ENCODE results near the gene GNAS-AS1.

- TF ChIP-seq, protein P1, sequence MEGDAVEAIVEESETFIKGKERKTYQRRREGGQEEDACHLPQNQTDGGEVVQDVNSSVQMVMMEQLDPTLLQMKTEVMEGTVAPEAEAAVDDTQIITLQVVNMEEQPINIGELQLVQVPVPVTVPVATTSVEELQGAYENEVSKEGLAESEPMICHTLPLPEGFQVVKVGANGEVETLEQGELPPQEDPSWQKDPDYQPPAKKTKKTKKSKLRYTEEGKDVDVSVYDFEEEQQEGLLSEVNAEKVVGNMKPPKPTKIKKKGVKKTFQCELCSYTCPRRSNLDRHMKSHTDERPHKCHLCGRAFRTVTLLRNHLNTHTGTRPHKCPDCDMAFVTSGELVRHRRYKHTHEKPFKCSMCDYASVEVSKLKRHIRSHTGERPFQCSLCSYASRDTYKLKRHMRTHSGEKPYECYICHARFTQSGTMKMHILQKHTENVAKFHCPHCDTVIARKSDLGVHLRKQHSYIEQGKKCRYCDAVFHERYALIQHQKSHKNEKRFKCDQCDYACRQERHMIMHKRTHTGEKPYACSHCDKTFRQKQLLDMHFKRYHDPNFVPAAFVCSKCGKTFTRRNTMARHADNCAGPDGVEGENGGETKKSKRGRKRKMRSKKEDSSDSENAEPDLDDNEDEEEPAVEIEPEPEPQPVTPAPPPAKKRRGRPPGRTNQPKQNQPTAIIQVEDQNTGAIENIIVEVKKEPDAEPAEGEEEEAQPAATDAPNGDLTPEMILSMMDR (IDR thresholded peaks at IDR 0.05) = no peak
- TF ChIP-seq POLR2A (IDR thresholded peaks at IDR 0.05) = no peak
These were observed 49.7 kb upstream of the GNAS-AS1 start for GRCh38 chr20:58900397-58900796.

All from adrenal gland (tissue), 5 donors.